T-cell (primary cell): ENCODE measurements around the gene LIAS. TPM values are rescaled to one million over a fixed set of nuclear protein-coding genes. Genes with fewer than 3 reads are reported as not detected.

ENCODE experiments used
- ATAC-seq, 4 experiments: fragments of 200-7000 bp in 3 of 4; fragments of 150-1000 bp in 1 of 4; cut with Tn5 transposase; replicated peaks in 1 of 4; 1 replicate in 3 of 4; 2 replicates in 1 of 4; pipeline ENCODE4 v1.10.0; 2021; ENCODE audit warnings: moderate library complexity in 3 of 4, mild to moderate bottlenecking in 2 of 4, moderate number of reproducible peaks in 1 of 4
- CTCF ChIA-PET, 2 donors: fragments of 300-600 bp; sonication (Branson Sonifier 250); formaldehyde crosslinking; loops; one replicate each; lab custom pipeline; 2022; ENCODE audit warnings: antibody characterized with exemption in 2 of 2; lab: Charles Lee
- POLR2A ChIA-PET, 2 donors: fragments of 300-600 bp; sonication (Branson Sonifier 250); formaldehyde crosslinking; loops; one replicate each; lab custom pipeline; 2022; ENCODE audit warnings: antibody characterized with exemption in 2 of 2; lab: Charles Lee
- DNase-seq, 35 experiments: peaks; one replicate each; pipeline versions ENCODE4 v3.0.0 to v3.0.0-alpha.2; 2013 to 2023
- H3K27ac ChIP-seq: one replicate; pipeline ENCODE4 v1.5.1; 2013; ENCODE audit warnings: low read length
- H3K27me3 ChIP-seq, 2 experiments: replicated peaks in 1 of 2; 1 replicate in 1 of 2; 2 replicates in 1 of 2; pipeline versions ENCODE4 v1.6.1 to v1.7.0; 2013; ENCODE audit warnings: low read length in 1 of 2, mixed read lengths in 1 of 2; ENCODE audit not compliant: control insufficient read depth in 2 of 2, insufficient read depth in 2 of 2; ENCODE audit errors: extremely low read depth in 1 of 2
- H3K36me3 ChIP-seq, 2 donors: 1 replicate in 1 of 2; 2 replicates in 1 of 2; pipeline versions ENCODE4 v1.6.1 to v1.7.0; 2013; ENCODE audit warnings: low read length in 1 of 2; ENCODE audit not compliant: control insufficient read depth in 2 of 2, insufficient read depth in 1 of 2; ENCODE audit errors: extremely low read depth in 1 of 2
- H3K4me1 ChIP-seq, 2 experiments: 1 replicate in 1 of 2; 2 replicates in 1 of 2; pipeline versions ENCODE4 v1.6.1 to v1.7.0; 2013; ENCODE audit warnings: low read length in 2 of 2, mixed read lengths in 1 of 2; ENCODE audit not compliant: insufficient read depth in 2 of 2, control insufficient read depth in 1 of 2; ENCODE audit errors: extremely low read depth in 1 of 2
- H3K4me3 ChIP-seq, 2 donors: 1 replicate in 1 of 2; 2 replicates in 1 of 2; pipeline versions ENCODE4 v1.5.1 to v1.7.0; 2013; ENCODE audit warnings: mild to moderate bottlenecking in 2 of 2, low read length in 1 of 2, moderate library complexity in 1 of 2; ENCODE audit not compliant: control insufficient read depth in 1 of 2; ENCODE audit errors: extremely low read depth in 1 of 2
- H3K9me3 ChIP-seq: 2 replicates; pipeline ENCODE4 v1.7.0; 2013
- H3K27ac Mint-ChIP-seq, 2 donors: one replicate each; pipeline ENCODE4 v1.8.0; 2020 to 2021; ENCODE audit warnings: mild to moderate bottlenecking in 2 of 2, mixed read lengths in 2 of 2
- H3K27me3 Mint-ChIP-seq, 2 donors: one replicate each; pipeline ENCODE4 v1.8.0; 2021 to 2022; ENCODE audit warnings: mixed read lengths in 2 of 2
- H3K36me3 Mint-ChIP-seq: one replicate; pipeline ENCODE4 v1.8.0; 2021; ENCODE audit warnings: mixed read lengths
- H3K4me1 Mint-ChIP-seq, 3 donors: one replicate each; pipeline ENCODE4 v1.8.0; 2020 to 2022; ENCODE audit warnings: mixed read lengths in 3 of 3, mild to moderate bottlenecking in 1 of 3
- H3K4me3 Mint-ChIP-seq, 3 donors: one replicate each; pipeline ENCODE4 v1.8.0; 2020 to 2022; ENCODE audit warnings: mild to moderate bottlenecking in 3 of 3, mixed read lengths in 3 of 3, moderate library complexity in 3 of 3
- H3K9me3 Mint-ChIP-seq, 3 donors: one replicate each; pipeline ENCODE4 v1.8.0; 2020 to 2022; ENCODE audit warnings: mixed read lengths in 3 of 3
- WGBS: methylation state at CpG from one replicate; pipeline ENCODE4 v1.1.5; 2013; ENCODE audit warnings: missing lambda C conversion rate; ENCODE audit not compliant: insufficient coverage; 5-methylcytosine and 5-hydroxymethylcytosine counted together
- total RNA-seq, 35 experiments: library from RNA in 6 of 35; stranded (reverse) in 6 of 35; fragments of 120-200 nt in 1 of 35; gene quantifications; one replicate each; pipeline versions ENCODE4 v1.2.1 to v1.2.4 and lab custom pipeline; 2013 to 2026

Gene LIAS
- total RNA-seq, 5 donors from 2014 or later (not counting 1 experiment from before 2014, with no cell fraction given), result 11.3 to 22.8 (median 19.5) TPM

- ChIA-PET CTCF (interaction anchor here in 1 of 2 donors (1.0 kb wide), 1 partner anchor 11 kb away, joined by 3 read pairs; no protein-coding TSS in a partner anchor), POLR2A (no interaction called here)
- Mint-ChIP-seq H3K4me1 (no peaks in the 10 kb centered on the region), H3K36me3 (no peaks in the 10 kb centered on the region), H3K27me3 (no peaks in the 10 kb centered on the region), H3K4me3 (no peak overlapping the region), H3K27ac (no peak overlapping the region), H3K9me3 (no peaks in the 10 kb centered on the region)
- no peaks in the 10 kb centered on the region for H3K36me3 ChIP-seq
- ATAC-seq, result no peak
- no peaks in the 10 kb centered on the region for H3K4me1 ChIP-seq
- H3K27ac ChIP-seq, result no peak overlapping the region
- no peak overlapping the region for H3K4me3 ChIP-seq
- DNase-seq, result no peak
- H3K27me3 ChIP-seq, result no peaks in the 10 kb centered on the region
- no CpG with 5 or more reads among the region's 1 CpG for WGBS
- H3K9me3 ChIP-seq, result no peaks in the 10 kb centered on the region
These were observed 32.1 kb upstream of the LIAS start for GRCh38 chr4:39426728-39427127.

GRCh38 chr4:39427520-39428114 lies 31.2 kb upstream of the LIAS start:
- H3K36me3 ChIP-seq, result no peaks in the 10 kb centered on the region
- no peaks in the 10 kb centered on the region for H3K9me3 Mint-ChIP-seq
- CTCF ChIA-PET, result no interaction called here
- no peaks in the 10 kb centered on the region for H3K4me1 ChIP-seq
- DNase-seq, result no peak
- no peaks in the 10 kb centered on the region for H3K27me3 ChIP-seq
- WGBS, result 77% methylated on average over 3 of the region's 10 CpGs
- no peaks in the 10 kb centered on the region for H3K4me1 Mint-ChIP-seq
- no peak overlapping the region for H3K4me3 Mint-ChIP-seq
- H3K27me3 Mint-ChIP-seq, result no peaks in the 10 kb centered on the region
- no peak for ATAC-seq
- POLR2A ChIA-PET, result interaction anchor here in 1 of 2 donors (0.6 to 0.7 kb wide), 5 partner anchors 72 to 235 kb away, joined by 4 to 10 read pairs (median 8); no protein-coding TSS in a partner anchor
- no peak overlapping the region for H3K27ac ChIP-seq
- H3K36me3 Mint-ChIP-seq, result no peaks in the 10 kb centered on the region
- no peaks in the 10 kb centered on the region for H3K9me3 ChIP-seq
- no peak overlapping the region for H3K4me3 ChIP-seq
- no peak overlapping the region for H3K27ac Mint-ChIP-seq

- Mint-ChIP-seq H3K9me3 (no peaks in the 10 kb centered on the region), H3K36me3 (no peaks in the 10 kb centered on the region), H3K27ac (no peak overlapping the region), H3K4me3 (no peak overlapping the region), H3K4me1 (no peaks in the 10 kb centered on the region), H3K27me3 (no peaks in the 10 kb centered on the region)
- H3K27me3 ChIP-seq, result no peaks in the 10 kb centered on the region
- H3K4me1 ChIP-seq, result no peaks in the 10 kb centered on the region
- CTCF ChIA-PET, result interaction anchor here in 1 of 2 donors (0.7 kb wide), 1 partner anchor 1377 kb away, joined by 6 read pairs; no protein-coding TSS in a partner anchor
- POLR2A ChIA-PET, result interaction anchor here (0.6 to 0.7 kb wide), 3 partner anchors 498 to 643 kb away, joined by 5 to 17 read pairs (median 6); no protein-coding TSS in a partner anchor
- 72% methylated on average over 2 of the region's 4 CpGs for WGBS
- H3K4me3 ChIP-seq, result no peak overlapping the region
- H3K36me3 ChIP-seq, result no peaks in the 10 kb centered on the region
- H3K27ac ChIP-seq, result no peak overlapping the region
- no peak for ATAC-seq
- no peaks in the 10 kb centered on the region for H3K9me3 ChIP-seq
- DNase-seq, result no peak
These were observed 29.2 kb upstream of the LIAS start for GRCh38 chr4:39429476-39430334.

- Mint-ChIP-seq H3K4me3 (no peak overlapping the region), H3K27me3 (peaks cover 0 to 5% of the 10 kb centered on the region in 2 donors)
- CTCF ChIA-PET, result interaction anchor here in 1 of 2 donors (0.5 kb wide), 1 partner anchor 302 kb away, joined by 5 read pairs; no protein-coding TSS in a partner anchor
These were observed 24.9 kb upstream of the LIAS start for GRCh38 chr4:39433878-39434492.

GRCh38 chr4:39435659-39436563 lies 22.9 kb upstream of the LIAS start:
- H3K9me3 Mint-ChIP-seq, result no peaks in the 10 kb centered on the region
- 88% methylated on average over 4 of the region's 7 CpGs for WGBS
- ATAC-seq (no peak), DNase-seq (no peak)
- H3K4me1 Mint-ChIP-seq, result no peaks in the 10 kb centered on the region
- Histone ChIP-seq H3K27me3 (peaks cover 0 to 8% of the 10 kb centered on the region in 2 experiments), H3K27ac (no peak overlapping the region), H3K4me1 (no peaks in the 10 kb centered on the region), H3K4me3 (no peak overlapping the region), H3K9me3 (no peaks in the 10 kb centered on the region), H3K36me3 (no peaks in the 10 kb centered on the region)
- POLR2A ChIA-PET, result no interaction called here
- CTCF ChIA-PET, result interaction anchor here in 1 of 2 donors (0.8 kb wide), 1 partner anchor 67 kb away, joined by 3 read pairs; no protein-coding TSS in a partner anchor
- H3K36me3 Mint-ChIP-seq, result no peaks in the 10 kb centered on the region
- no peak overlapping the region for H3K4me3 Mint-ChIP-seq
- no peak overlapping the region for H3K27ac Mint-ChIP-seq
- peaks cover 0 to 5% of the 10 kb centered on the region in 2 donors for H3K27me3 Mint-ChIP-seq

More at GRCh38 chr4:39433878-39434492, 24.9 kb upstream of the LIAS start:
- Histone ChIP-seq H3K4me3 (no peak overlapping the region), H3K36me3 (no peaks in the 10 kb centered on the region), H3K27ac (no peak overlapping the region), H3K9me3 (no peaks in the 10 kb centered on the region), H3K4me1 (no peaks in the 10 kb centered on the region), H3K27me3 (peaks cover 0 to 2% of the 10 kb centered on the region in 2 experiments)
- POLR2A ChIA-PET, result no interaction called here
- H3K36me3 Mint-ChIP-seq, result no peaks in the 10 kb centered on the region
- DNase-seq, result no peak
- H3K27ac Mint-ChIP-seq, result no peak overlapping the region
- ATAC-seq, result no peak
- H3K4me1 Mint-ChIP-seq, result no peaks in the 10 kb centered on the region
- H3K9me3 Mint-ChIP-seq, result no peaks in the 10 kb centered on the region
- WGBS, result 84% methylated on average over 4 of the region's 11 CpGs
